ENCODE measurements around the gene LSR.

Gene LSR

DNA sequence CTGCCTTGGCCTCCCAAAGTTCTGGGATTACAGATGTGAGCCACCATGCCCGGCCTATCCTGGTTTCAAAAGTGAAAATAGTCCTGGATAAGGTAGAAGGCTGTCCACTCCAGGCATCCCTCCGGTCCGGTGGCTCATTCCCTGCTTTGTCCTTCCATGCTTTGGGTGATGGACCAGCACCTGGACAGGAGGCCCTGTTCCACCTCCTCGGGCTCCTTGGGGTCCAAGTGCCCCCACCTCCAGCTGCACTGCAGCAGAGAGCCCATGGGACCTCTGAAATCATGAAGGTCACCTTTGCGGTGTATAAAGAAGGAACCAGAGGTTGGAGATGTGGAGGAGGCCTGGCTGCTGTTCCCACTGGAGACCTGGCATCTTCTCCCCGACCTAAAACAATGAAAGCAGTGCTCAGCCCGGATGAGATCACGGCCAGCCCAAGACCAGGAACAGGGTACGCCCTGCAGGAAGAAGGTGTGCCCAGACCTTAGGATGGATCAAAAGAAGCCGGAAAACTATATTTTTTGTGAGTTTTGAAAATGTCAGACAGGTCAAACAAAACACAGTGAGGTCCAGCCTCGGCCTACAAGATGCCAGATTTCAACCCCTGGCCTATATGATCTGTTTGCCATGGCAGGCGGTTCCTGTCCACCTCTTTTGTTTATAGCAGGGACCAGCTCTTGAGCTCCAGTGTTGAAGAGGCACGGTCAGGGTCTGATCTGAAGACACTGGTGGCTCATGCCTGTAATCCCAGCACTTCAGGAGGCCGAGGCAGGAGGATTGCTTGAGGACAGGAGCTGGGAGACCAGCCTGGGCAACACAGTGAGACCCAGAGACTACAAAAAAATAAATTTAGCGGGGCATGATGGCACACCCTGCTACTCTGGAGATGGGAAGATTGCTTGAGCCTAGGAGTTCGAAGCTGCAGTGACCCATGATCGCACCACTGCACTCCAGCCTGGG is 5.8 kb downstream of the LSR start:
- TF ChIP-seq TAF1 (IDR thresholded peaks at IDR 0.05; ENCODE audit: low read depth, low read length), result no peak
- FAIRE-seq (no peak), DNase-seq (ENCODE audit: insufficient read length, low spot score) (no peak)

DNA sequence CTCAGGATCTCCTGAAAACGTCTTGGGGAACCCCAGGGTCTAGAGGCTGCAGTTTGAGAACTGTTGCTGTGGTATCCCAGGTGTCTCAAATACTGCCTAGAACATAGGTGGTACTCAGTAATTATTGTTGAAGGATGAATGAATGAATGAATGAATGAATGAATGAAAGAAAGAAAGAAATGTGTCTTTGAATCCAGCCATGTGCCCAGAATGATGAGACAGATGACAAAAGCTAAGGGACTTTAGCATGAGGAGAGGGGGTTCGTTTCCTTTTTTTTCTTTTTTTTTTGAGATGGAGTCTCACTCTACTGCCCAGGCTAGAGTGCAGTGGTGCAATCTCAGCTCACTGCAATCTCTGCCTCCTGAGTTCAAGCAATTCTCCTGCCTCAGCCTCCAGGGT is 7.8 kb downstream of the LSR start:
- FAIRE-seq (no peak), DNase-seq (ENCODE audit: insufficient read length, low spot score) (no peak)
- TF ChIP-seq PAX5 (IDR thresholded peaks at IDR 0.05; ENCODE audit: insufficient read depth, low read length, severe bottlenecking) (no peak), POLR2AphosphoS5 (IDR thresholded peaks at IDR 0.05; ENCODE audit: low read depth, low read length) (no peak), TAF1 (IDR thresholded peaks at IDR 0.05; ENCODE audit: low read depth, low read length) (no peak), SPI1 (IDR thresholded peaks at IDR 0.05; ENCODE audit: low read depth, low read length) (no peak), POLR2A (IDR thresholded peaks at IDR 0.05; ENCODE audit: low read depth, low read length) (no peak), POU2F2 (IDR thresholded peaks at IDR 0.05; ENCODE audit: low read depth, low read length) (no peak)

GRCh38 chr19:35257113-35257461 is 8.3 kb downstream of the LSR start:
- no peak for TF ChIP-seq POU2F2 (IDR thresholded peaks at IDR 0.05; ENCODE audit: low read depth, low read length)
- TF ChIP-seq PAX5 (IDR thresholded peaks at IDR 0.05; ENCODE audit: insufficient read depth, low read length, severe bottlenecking), result no peak
- TF ChIP-seq POLR2A (IDR thresholded peaks at IDR 0.05; ENCODE audit: low read depth, low read length), result no peak
- TF ChIP-seq TAF1 (IDR thresholded peaks at IDR 0.05; ENCODE audit: low read depth, low read length), result no peak
- no peak for TF ChIP-seq SPI1 (IDR thresholded peaks at IDR 0.05; ENCODE audit: low read depth, low read length)
- DNase-seq (ENCODE audit: insufficient read length, low spot score), result no peak
- no peak for FAIRE-seq

- TF ChIP-seq PAX5 (IDR thresholded peaks at IDR 0.05; ENCODE audit: insufficient read depth, low read length, severe bottlenecking) (no peak), POLR2AphosphoS5 (IDR thresholded peaks at IDR 0.05; ENCODE audit: low read depth, low read length) (no peak), POLR2A (IDR thresholded peaks at IDR 0.05; ENCODE audit: low read depth, low read length) (no peak), POU2F2 (IDR thresholded peaks at IDR 0.05; ENCODE audit: low read depth, low read length) (no peak), SPI1 (IDR thresholded peaks at IDR 0.05; ENCODE audit: low read depth, low read length) (no peak), TAF1 (IDR thresholded peaks at IDR 0.05; ENCODE audit: low read depth, low read length) (no peak)
- DNase-seq (ENCODE audit: insufficient read length, low spot score) (no peak), FAIRE-seq (no peak)
These were observed 12.0 kb downstream of the LSR start for GRCh38 chr19:35260694-35261304.

DNA sequence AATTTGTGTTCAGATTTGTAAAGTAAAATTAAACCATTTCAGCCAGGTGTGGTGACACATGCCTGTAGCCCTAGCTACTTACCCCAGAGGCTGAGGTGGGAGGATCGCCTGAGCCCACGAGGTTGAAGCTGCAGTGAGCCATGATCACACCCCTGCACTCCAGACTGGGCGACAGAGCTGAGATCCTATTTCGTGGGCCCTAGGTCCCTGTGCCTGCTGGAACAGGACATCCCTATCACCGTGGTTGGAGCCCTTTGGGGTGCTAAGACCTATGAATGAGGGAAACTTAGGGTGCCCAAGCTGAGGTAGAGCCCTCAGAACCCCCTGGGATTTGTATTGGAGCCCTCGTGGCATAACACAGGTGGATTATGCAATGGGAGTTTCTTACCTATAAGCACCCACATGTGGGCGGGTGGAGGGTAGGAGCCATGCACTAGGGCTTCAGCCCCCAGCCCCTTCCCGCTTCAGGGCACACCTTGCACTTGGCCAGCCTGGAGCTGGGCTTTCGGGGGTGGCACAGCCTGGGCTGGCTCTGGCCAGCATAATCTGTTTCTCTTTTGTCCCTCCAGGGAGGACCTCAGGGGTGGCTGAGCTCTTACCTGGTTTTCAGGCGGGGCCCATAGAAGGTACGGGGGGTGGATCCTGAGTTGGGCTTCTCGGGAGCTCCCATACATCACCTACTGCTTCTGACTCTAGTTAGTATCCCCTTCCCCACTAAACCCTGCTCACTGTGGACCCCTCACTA is 12.7 kb downstream of the LSR start:
- DNase-seq (ENCODE audit: insufficient read length, low spot score) (no peak), FAIRE-seq (no peak)
- TF ChIP-seq POU2F2 (IDR thresholded peaks at IDR 0.05; ENCODE audit: low read depth, low read length) (no peak), POLR2AphosphoS5 (IDR thresholded peaks at IDR 0.05; ENCODE audit: low read depth, low read length) (0 out of 2 replicates have a peak, but pooled peaks have one; percentile 14)

DNA sequence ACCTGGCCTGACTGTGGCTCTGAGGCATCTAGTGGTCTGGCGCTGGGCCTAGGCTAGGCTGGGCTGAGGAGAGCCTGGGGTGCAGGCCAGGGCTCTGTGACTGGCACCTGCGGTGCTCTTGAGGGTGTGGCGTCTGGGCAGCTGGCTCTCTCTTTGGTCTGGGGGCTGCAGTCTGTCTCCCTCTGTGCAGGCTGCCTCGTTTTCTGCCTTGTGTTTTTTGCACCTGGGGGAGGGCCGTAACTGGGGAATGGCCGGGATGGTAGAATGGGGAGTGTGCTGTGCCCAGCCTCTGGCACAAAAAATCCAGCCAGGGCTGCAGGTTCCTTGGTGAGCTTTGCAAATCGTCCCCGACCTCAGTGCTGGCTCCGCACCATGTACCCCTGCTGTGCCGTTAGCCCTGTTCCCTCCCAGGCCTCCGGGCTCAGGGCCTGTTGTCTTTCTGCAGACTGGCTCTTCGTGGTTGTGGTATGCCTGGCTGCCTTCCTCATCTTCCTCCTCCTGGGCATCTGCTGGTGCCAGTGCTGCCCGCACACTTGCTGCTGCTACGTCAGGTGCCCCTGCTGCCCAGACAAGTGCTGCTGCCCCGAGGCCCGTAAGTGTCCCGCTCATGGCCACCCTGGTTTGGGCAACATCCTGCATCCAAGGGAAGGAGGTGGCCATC is 13.4 kb downstream of the LSR start:
- FAIRE-seq (no peak), DNase-seq (ENCODE audit: insufficient read length, low spot score) (no peak)
- TF ChIP-seq POLR2AphosphoS5 (IDR thresholded peaks at IDR 0.05; ENCODE audit: low read depth, low read length) (no peak), SPI1 (IDR thresholded peaks at IDR 0.05; ENCODE audit: low read depth, low read length) (no peak), TAF1 (IDR thresholded peaks at IDR 0.05; ENCODE audit: low read depth, low read length) (no peak), POLR2A (IDR thresholded peaks at IDR 0.05; ENCODE audit: low read depth, low read length) (no peak), PAX5 (IDR thresholded peaks at IDR 0.05; ENCODE audit: insufficient read depth, low read length, severe bottlenecking) (no peak), POU2F2 (IDR thresholded peaks at IDR 0.05; ENCODE audit: low read depth, low read length) (no peak)

DNA sequence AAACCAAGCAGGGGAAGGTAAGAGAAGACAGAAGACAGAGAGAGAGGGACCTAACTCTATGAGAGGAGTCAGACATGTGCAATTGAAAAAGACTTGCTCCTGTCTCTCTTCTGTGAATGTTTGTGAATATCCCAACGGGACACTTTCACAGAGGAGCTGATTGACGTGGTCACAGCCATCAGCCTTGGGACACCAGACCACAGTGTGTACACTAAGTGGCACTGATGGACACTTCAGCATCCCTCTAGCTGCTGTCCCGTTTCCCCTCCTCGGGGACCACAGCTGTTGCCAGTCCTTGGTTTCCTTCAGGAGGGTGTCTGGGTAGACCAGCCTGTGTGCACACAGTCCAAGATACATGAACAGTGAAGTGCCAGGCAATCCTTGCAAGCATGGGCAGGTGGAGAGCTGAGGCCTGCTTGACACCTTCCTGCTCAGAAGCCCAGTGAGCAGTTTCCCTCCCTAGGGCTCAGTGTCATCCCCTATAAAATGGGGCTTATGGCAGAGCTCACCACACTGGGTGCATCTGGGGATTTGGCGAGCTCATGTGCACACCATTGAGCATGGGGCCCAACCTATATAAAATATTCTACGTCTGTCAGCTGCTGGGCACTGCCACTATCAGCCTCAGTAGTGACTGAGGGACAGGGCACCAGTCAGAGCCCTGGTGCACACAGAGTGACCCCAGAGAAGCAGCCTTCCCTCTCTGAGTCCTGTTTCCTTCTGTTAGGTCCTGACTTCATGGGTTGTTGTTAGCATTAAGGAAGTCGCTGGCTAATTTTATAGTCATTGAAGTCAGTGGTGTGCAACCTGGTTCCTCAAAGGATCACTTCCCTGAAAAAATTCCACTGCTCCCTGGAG is 15.7 kb downstream of the LSR start:
- DNase-seq (ENCODE audit: insufficient read length, low spot score) (no peak), FAIRE-seq (no peak)
- TF ChIP-seq POU2F2 (IDR thresholded peaks at IDR 0.05; ENCODE audit: low read depth, low read length), result no peak
- TF ChIP-seq POLR2AphosphoS5 (IDR thresholded peaks at IDR 0.05; ENCODE audit: low read depth, low read length), result no peak
- TF ChIP-seq POLR2A (IDR thresholded peaks at IDR 0.05; ENCODE audit: low read depth, low read length), result peak; percentile 10; the same call in 1 of the 2 replicates
- no peak for TF ChIP-seq SPI1 (IDR thresholded peaks at IDR 0.05; ENCODE audit: low read depth, low read length)

DNA sequence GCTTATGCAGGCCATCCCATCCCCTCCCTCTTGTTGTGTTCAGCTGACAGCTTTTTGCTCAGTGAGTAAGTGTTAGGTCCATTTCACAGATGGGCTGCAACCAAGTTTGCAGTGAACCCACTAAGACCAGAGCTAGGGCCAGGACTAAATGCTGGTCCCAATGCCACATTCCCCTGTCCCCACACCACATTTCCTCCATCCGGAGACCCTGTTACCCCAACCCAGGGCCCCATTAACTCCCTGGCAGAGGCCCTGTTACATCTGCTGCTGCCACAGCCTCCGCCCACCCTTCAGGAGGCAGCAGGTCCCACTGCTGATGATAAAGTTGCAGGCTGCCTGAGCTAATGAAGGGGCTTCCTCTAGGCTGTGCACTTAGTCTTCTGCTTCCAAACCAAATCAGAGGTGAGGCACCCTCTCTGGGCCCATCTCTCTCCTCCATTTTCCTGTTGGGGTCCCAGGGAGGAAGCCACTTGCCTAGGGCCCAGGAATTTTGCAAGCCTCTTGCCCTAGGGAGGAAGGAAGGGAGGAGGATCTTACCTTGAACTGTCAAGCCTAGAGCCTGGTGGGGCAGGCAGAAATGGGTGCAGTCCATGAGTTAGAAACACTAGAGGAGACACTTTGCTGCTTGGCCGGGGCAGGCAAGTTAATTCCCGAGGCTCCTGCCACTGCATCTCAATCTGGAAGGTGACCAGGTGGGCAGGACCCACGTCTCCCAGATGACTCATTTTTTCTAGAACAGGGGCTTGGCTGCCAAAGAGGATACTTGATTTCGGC is 16.5 kb downstream of the LSR start:
- FAIRE-seq (no peak), DNase-seq (ENCODE audit: insufficient read length, low spot score) (no peak)
- TF ChIP-seq SPI1 (IDR thresholded peaks at IDR 0.05; ENCODE audit: low read depth, low read length) (no peak), POLR2A (IDR thresholded peaks at IDR 0.05; ENCODE audit: low read depth, low read length) (0 out of 2 replicates have a peak, but pooled peaks have one; percentile 4), POU2F2 (IDR thresholded peaks at IDR 0.05; ENCODE audit: low read depth, low read length) (no peak), POLR2AphosphoS5 (IDR thresholded peaks at IDR 0.05; ENCODE audit: low read depth, low read length) (0 out of 2 replicates have a peak, but pooled peaks have one; percentile 35)

Measured in GM12891 (cell line).